HUES48 (cell line): Measurements from ENCODE around the gene DHX32.
A peak's percentile ranks its signal among the peaks of the same experiment; 100 is the strongest.

Experiments used
- H3K27ac ChIP-seq: one replicate; pipeline ENCODE4 v1.7.0; 2013; ENCODE audit warnings: low read depth, low read length, inconsistent platforms
- H3K27me3 ChIP-seq: 2 replicates; pipeline ENCODE4 v1.6.1; 2013; ENCODE audit warnings: mild to moderate bottlenecking, low read length; ENCODE audit not compliant: control insufficient read depth, insufficient read depth
- H3K36me3 ChIP-seq: 2 replicates; pipeline ENCODE4 v1.6.1; 2013; ENCODE audit warnings: low read length; ENCODE audit not compliant: control insufficient read depth, insufficient read depth
- H3K4me1 ChIP-seq: 2 replicates; pipeline ENCODE4 v1.6.1; 2013; ENCODE audit warnings: mild to moderate bottlenecking, low read length; ENCODE audit not compliant: control insufficient read depth, insufficient read depth
- H3K4me3 ChIP-seq: 2 replicates; pipeline ENCODE4 v1.5.1; 2013; ENCODE audit warnings: mild to moderate bottlenecking, low read depth, low read length
- H3K9ac ChIP-seq: 2 replicates; pipeline ENCODE4 v1.6.1; 2013; ENCODE audit warnings: mild to moderate bottlenecking, low read depth, low read length, moderate library complexity
- H3K9me3 ChIP-seq: 2 replicates; pipeline ENCODE4 v1.6.1; 2013; ENCODE audit warnings: low read length; ENCODE audit not compliant: control insufficient read depth, insufficient read depth

Gene DHX32

DNA sequence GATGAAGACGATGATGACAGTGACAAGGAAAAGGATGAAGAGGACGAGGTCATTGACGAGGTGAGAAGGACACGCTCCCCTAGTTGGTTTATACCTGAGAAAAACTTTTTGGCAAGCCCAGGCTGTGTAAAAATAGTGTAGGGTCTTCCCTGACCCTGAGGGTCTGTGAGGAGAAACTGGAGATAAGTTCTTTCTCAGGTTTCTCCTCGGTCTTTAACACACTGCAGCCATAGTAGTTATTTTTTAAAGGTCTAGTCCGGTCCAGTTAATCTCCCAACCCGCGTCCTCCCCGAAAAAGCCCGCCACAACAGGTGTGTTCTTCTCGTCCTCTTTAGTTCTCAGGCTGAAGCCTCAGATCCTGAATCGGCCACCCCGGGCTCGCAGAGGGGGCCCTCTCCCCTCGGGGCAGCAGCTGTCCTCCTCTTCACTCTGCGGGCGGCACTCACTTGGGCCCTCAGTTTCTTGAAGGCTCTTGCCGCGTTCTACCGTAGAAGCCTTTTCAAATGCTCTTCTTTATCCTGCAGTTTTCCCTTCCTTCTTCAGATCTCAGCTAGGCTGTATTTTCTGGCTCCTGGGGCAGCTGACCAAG is 57.3 kb downstream of the DHX32 start:
- H3K27ac ChIP-seq: peak overlapping the region; percentile 96
- peak overlapping the region; percentile 81 for H3K4me3 ChIP-seq
- peaks cover 38% of the 10 kb centered on the region for H3K36me3 ChIP-seq

DNA sequence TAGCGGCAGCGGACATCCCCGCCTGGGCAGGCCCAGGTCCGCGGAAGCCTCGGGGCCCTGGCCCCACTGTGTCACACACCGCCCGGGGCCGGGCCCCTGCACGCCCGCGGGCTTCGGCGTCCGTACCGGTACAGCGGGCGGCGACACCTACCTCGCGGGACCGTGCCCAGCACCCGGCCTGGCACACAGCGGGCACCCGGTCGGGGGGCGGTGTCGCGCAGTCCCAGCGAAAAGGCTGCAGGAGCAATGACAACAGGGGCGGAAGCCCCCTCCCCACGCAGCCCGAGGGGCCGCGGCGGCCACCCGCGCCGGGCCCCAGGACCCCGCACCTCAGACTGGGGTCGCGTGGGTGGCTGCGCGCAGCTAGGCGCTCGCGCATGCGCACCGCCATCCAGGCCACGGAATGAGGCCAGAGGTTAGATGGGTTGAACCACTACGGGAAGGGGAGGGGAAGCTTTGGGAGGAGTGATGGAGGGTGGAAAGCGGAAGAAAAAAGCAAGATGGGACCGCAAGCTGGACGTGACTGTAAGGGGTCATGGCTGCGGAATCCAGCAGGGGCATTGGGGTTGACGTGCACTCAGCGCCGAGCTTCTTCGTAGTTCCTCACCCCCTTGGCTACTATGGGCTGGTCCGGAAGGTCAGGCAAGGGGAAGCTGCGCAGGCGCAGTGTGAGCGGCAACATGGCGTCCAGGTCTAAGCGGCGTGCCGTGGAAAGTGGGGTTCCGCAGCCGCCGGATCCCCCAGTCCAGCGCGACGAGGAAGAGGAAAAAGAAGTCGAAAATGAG is 58.0 kb downstream of the DHX32 start, which contains the start of the genes BCCIP and UROS:
BCCIP (plus strand) TSS at position 669 of the 785 bp plus-strand sequence; CDS start at position 681, 12 bp downstream.
UROS (minus strand) TSS at position 381 of the 785 bp plus-strand sequence. CDS start 6,759 bp downstream, outside the sequence.
- Histone ChIP-seq H3K4me1 (peaks cover 6% of the 10 kb centered on the region; the same call in 1 of the 2 replicates), H3K27ac (peak within 1 kb of the TSS; percentile 96), H3K27me3 (no peaks in the 10 kb centered on the region), H3K9me3 (no peaks in the 10 kb centered on the region), H3K36me3 (peaks cover 32% of the 10 kb centered on the region), H3K9ac (peak within 1 kb of the TSS; percentile 99), H3K4me3 (peak within 1 kb of the TSS; percentile 81)

More for the DNA sequence above, 57.3 kb downstream of the DHX32 start:
- peaks cover 6% of the 10 kb centered on the region; the same call in 1 of the 2 replicates for H3K4me1 ChIP-seq
- H3K27me3 ChIP-seq: no peaks in the 10 kb centered on the region
- peak overlapping the region; percentile 99 for H3K9ac ChIP-seq
- no peaks in the 10 kb centered on the region for H3K9me3 ChIP-seq

DNA sequence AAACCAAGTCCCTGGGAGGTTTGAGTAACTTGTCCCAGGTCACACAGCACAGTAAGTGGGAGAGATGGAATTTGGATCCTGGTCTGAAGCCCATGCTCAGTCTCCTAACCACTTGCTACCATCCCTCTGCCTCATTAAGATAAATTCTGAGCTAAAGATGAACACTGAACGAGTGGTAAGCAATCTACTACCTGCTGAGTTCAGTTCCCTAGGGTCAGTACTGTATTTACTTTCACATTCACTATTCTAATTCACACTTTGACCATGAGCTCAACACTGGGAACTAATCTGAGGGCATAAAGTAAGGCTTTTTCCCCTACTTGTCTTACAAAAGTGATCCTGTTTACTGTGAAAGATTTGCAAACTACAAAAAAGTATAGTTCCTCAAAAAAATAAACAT is 60.4 kb downstream of the DHX32 start:
- Histone ChIP-seq H3K27ac (no peak overlapping the region), H3K9ac (no peak overlapping the region), H3K27me3 (no peaks in the 10 kb centered on the region), H3K4me1 (peaks cover 6% of the 10 kb centered on the region; the same call in 1 of the 2 replicates), H3K4me3 (no peak overlapping the region), H3K36me3 (peaks cover 15% of the 10 kb centered on the region), H3K9me3 (no peaks in the 10 kb centered on the region)

DNA sequence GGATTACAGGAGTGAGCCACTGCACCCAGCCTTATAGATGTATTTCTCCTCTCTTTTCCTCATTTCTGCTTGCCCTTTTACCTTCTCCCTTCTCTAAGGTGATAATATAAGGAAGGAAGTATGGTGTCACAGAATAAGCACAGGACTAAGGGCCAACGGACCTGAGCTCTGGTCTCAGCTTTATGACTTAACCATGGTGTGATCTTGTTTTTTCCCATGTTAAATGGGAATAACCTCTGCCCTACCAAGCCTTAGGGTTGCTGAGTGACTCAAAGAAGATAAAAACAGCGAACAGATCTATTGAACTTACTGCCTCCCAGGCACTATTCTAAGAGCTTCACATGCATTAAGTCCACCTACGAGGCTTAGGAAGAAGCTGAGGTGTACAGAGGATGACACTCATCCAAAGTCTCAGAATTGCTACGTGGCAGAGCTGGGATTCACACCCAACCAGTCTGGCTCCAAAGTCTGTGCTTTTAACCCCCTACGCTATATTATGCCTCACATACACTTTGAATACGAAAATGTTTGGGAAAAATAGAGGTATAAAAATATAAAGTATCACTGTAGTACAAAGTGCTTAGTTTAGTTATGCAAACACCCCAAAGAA is 63.6 kb downstream of the DHX32 start:
- Histone ChIP-seq H3K9ac (no peak overlapping the region), H3K36me3 (peaks cover 30% of the 10 kb centered on the region), H3K27ac (no peak overlapping the region)

DNA sequence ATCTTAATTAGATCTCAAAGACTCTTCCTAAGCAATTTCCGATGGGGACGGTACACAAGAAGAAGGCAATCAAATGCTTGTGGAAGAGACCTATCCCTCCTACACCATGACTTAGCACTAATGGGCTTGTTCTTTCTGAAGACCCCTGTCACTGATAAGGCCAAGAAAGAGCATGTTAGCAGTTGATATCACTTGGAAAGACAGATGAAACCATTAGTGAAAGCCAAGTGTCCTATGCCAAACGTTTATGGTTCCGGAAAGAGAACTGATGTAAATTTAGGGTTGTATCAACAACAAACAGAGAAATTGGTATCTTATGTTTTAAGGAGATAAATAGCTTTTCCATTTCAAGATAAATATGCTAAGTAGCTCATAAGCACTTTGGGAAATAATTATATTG is 64.5 kb downstream of the DHX32 start:
- Histone ChIP-seq H3K9ac (no peak overlapping the region), H3K9me3 (no peaks in the 10 kb centered on the region), H3K36me3 (peaks cover 37% of the 10 kb centered on the region), H3K27me3 (no peaks in the 10 kb centered on the region), H3K4me1 (no peaks in the 10 kb centered on the region), H3K4me3 (no peak overlapping the region), H3K27ac (no peak overlapping the region)

More for the DNA sequence above, 63.6 kb downstream of the DHX32 start:
- H3K27me3 ChIP-seq: no peaks in the 10 kb centered on the region
- no peaks in the 10 kb centered on the region for H3K4me1 ChIP-seq
- H3K4me3 ChIP-seq: no peak overlapping the region
- H3K9me3 ChIP-seq: no peaks in the 10 kb centered on the region

DNA sequence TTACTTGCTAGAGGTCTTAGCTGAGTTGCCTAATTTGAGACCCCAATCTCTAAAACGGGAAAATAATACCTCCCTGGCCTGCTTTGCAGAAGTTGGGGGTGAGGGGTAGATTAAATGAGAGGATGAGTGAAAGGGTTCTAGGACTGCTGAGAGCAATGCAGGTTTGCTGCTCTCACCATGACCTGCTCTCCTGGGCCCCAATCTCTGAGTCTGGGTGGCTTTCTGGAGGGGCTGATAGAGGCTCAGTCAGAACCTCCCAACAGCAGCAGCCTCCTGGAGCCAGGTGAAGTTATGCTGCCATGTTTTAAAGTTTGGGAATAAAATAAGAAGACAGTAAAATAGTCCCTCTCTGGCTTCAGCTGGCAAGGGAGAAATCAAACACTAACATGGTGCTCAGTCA is 65.3 kb downstream of the DHX32 start:
- H3K27ac ChIP-seq: no peak overlapping the region
- H3K27me3 ChIP-seq: no peaks in the 10 kb centered on the region
- no peaks in the 10 kb centered on the region for H3K4me1 ChIP-seq
- no peaks in the 10 kb centered on the region for H3K9me3 ChIP-seq
- peaks cover 45% of the 10 kb centered on the region for H3K36me3 ChIP-seq
- no peak overlapping the region for H3K4me3 ChIP-seq
- H3K9ac ChIP-seq: no peak overlapping the region

DNA sequence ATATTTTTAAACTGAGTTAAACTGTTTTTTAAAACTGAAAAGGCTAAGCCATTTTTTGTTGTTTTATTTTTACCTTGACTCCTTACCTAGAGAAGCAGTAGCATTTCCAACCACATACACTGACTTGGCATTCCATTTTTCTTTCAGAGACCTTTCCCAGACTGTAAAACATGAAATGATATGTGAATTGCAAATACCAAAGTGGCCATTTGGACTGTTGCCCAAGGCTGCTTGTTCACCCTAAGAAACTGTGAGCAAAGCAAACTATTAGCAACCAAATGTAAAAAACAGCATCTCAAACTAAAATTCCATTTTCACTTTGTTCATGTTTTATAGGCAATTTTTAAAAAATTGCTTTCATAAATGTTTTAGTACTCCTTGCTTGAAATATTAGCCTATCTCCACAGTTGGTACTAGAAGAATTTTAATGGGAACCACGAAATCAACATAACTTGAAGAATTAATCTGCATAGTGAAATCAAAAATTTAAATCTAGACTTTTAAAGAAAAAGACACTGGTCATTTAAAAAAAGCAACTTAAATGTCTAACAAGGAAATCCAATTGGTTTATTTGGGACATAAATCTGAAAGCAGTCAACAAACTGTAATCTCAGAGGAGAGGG is 68.9 kb downstream of the DHX32 start:
- no peak overlapping the region for H3K27ac ChIP-seq

DNA sequence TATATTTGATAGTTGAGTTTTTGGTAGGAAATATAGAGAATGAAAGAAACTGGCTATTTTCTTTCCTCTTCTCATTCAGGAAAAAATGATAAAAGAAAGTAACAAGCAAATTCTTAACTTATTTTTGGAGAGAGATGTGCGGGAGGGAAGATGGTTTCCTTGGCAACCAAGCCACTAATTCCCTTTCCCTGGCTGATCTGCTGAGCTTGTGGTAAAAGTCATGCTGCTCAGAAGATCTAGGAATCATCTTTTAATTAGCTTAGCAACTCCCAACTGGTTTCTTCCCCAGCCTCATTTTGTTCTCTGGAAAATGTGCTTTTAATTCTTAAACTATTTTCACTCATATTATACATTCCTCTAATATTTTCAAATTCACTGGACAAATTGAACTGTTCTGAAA is 69.8 kb downstream of the DHX32 start:
- no peaks in the 10 kb centered on the region for H3K9me3 ChIP-seq
- no peak overlapping the region for H3K27ac ChIP-seq
- no peaks in the 10 kb centered on the region for H3K27me3 ChIP-seq
- H3K4me3 ChIP-seq: no peak overlapping the region
- no peak overlapping the region for H3K9ac ChIP-seq
- H3K36me3 ChIP-seq: peaks cover 78% of the 10 kb centered on the region
- no peaks in the 10 kb centered on the region for H3K4me1 ChIP-seq

More for the DNA sequence above, 68.9 kb downstream of the DHX32 start:
- Histone ChIP-seq H3K9ac (no peak overlapping the region), H3K4me3 (no peak overlapping the region), H3K4me1 (no peaks in the 10 kb centered on the region), H3K36me3 (peaks cover 70% of the 10 kb centered on the region), H3K27me3 (no peaks in the 10 kb centered on the region), H3K9me3 (no peaks in the 10 kb centered on the region)

DNA sequence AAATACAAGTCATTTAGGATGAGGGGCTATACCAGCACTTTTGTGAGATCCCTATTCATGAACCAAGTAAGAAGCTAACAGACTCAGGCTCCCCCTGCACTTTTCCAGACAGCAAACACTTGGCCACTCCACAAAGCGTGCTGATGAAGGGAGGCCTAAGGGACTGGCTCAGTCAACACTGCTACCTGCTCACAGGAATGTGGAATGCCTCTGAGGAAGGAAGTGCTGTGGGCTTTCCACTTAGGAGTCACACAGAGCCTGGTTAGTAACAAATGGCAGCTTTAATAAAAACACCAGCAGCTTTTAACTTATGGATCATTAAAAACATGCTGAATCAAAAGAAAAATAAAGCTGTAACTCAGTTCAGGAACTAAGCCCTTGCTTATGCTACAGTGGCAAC is 73.0 kb downstream of the DHX32 start:
- H3K9ac ChIP-seq: no peak overlapping the region
- peaks cover 71% of the 10 kb centered on the region for H3K36me3 ChIP-seq
- no peaks in the 10 kb centered on the region for H3K27me3 ChIP-seq

DNA sequence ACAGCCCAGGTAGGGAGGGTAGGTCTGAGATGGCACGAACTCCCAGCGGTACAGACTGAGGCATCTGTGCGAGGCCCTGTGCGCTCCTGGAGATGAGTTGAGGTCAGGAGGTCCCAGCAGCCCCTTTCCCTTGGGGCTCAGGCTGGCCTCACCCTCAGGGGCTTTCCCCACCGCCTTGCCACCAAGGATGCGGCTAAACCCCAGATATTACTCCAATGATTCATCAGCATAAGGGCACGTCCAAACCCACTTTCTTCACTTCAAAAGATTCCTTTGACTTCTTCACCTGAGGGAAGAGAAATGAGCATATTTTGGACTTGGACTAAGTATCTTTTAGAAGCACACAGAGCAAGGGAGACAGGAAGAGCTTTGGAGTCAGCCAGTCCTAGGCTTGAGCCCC is 78.4 kb downstream of the DHX32 start:
- Histone ChIP-seq H3K9ac (no peak overlapping the region), H3K4me3 (no peak overlapping the region), H3K27ac (no peak overlapping the region), H3K9me3 (no peaks in the 10 kb centered on the region), H3K27me3 (no peaks in the 10 kb centered on the region), H3K36me3 (peaks cover 58% of the 10 kb centered on the region), H3K4me1 (no peaks in the 10 kb centered on the region)

More for the DNA sequence above, 73.0 kb downstream of the DHX32 start:
- Histone ChIP-seq H3K9me3 (no peaks in the 10 kb centered on the region), H3K4me1 (no peaks in the 10 kb centered on the region), H3K4me3 (no peak overlapping the region), H3K27ac (no peak overlapping the region)
